Gastroesophageal sphincter (tissue), 4 donors: ENCODE measurements around the gene MAPK9. TPM values are rescaled to one million over a fixed set of nuclear protein-coding genes. Genes with fewer than 3 reads are reported as not detected.

ENCODE experiments used
- ATAC-seq: fragments of 150-250 bp; one replicate; pipeline ENCODE4 v1.9.1; 2016; ENCODE audit warnings: mild to moderate bottlenecking, moderate library complexity
- H3K27ac ChIP-seq, 4 donors: fragments of 200-600 bp; sonication (generic) in 3 of 4; 1 replicate in 3 of 4; 2 replicates in 1 of 4; pipeline ENCODE4 v1.5.1; 2016 to 2019
- H3K27me3 ChIP-seq: fragments of 200-600 bp; sonication (generic); one replicate; pipeline ENCODE4 v1.5.1; 2019
- H3K36me3 ChIP-seq, 2 donors: fragments of 200-600 bp; sonication (generic); one replicate each; pipeline ENCODE4 v1.5.1; 2019; ENCODE audit warnings: control low read depth in 1 of 2
- H3K4me1 ChIP-seq, 3 donors: fragments of 200-600 bp; sonication (generic); 1 replicate in 2 of 3; 2 replicates in 1 of 3; pipeline ENCODE4 v1.5.1; 2016 to 2019; ENCODE audit warnings: control low read depth in 2 of 3
- H3K4me3 ChIP-seq, 2 donors: fragments of 200-600 bp; sonication (generic); one replicate each; pipeline ENCODE4 v1.5.1; 2019; ENCODE audit warnings: mild to moderate bottlenecking in 1 of 2, moderate library complexity in 1 of 2
- H3K9me3 ChIP-seq, 3 donors: fragments of 200-600 bp; sonication (generic); one replicate each; pipeline ENCODE4 v1.5.1; 2017 to 2019; ENCODE audit warnings: control low read depth in 2 of 3
- CTCF ChIP-seq, 4 experiments: fragments of 200-600 bp in 2 of 4; fragments of 450-650 bp in 2 of 4; sonication (generic) in 1 of 4; IDR thresholded peaks; one replicate each; pipeline ENCODE4 v1.5.1; 2017 to 2019; ENCODE audit warnings: antibody characterized with exemption in 4 of 4, mild to moderate bottlenecking in 2 of 4, moderate library complexity in 2 of 4
- EP300 ChIP-seq: sonication (generic); formaldehyde crosslinking; IDR thresholded peaks from one replicate; pipeline ENCODE4 v1.6.1; 2017; ENCODE audit warnings: antibody characterized with exemption, mild to moderate bottlenecking
- POLR2A ChIP-seq, 2 donors: fragments of 450-650 bp; IDR thresholded peaks; one replicate each; pipeline ENCODE4 v1.6.1; 2017; ENCODE audit warnings: antibody characterized with exemption in 2 of 2, mild to moderate bottlenecking in 2 of 2, moderate library complexity in 1 of 2
- POLR2AphosphoS5 ChIP-seq: sonication (generic); formaldehyde crosslinking; IDR thresholded peaks from one replicate; pipeline ENCODE4 v1.6.1; 2017; ENCODE audit warnings: antibody characterized with exemption
- WGBS, 2 donors: methylation state at CpG; one replicate each; pipeline ENCODE4 v1.1.5; 2018; ENCODE audit warnings: low coverage in 1 of 2; 5-methylcytosine and 5-hydroxymethylcytosine counted together
- total RNA-seq, 4 donors: library from RNA; depleted of rRNA; stranded (reverse); fragments of >200 nt; gene quantifications; one replicate each; pipeline ENCODE4 v1.1.0, GENCODE V29; 2016

MAPK9 gene
- total RNA-seq, 4 donors from 2014 or later = 25.7 to 43.7 (median 35.7) TPM

GRCh38 chr5:180334176-180334575 lies 42.3 kb upstream of the MAPK9 start:
- Histone ChIP-seq H3K36me3 (peaks cover 0 to 65% of the 10 kb centered on the region in 2 donors), H3K27me3 (no peaks in the 10 kb centered on the region), H3K27ac (peak overlapping the region in 1 of 4 donors; percentile 44), H3K9me3 (no peaks in the 10 kb centered on the region), H3K4me3 (no peak overlapping the region), H3K4me1 (peaks cover 0 to 26% (median 0%) of the 10 kb centered on the region in 3 donors)
- 80 to 82% methylated on average over 1 to 3 of the region's 6 CpGs for WGBS, 2 donors
- ATAC-seq = no peak
- TF ChIP-seq POLR2AphosphoS5 (no peak), POLR2A (IDR thresholded peaks at IDR 0.05) (no peak), CTCF (IDR thresholded peaks at IDR 0.05) (no peak), EP300 (no peak)

GRCh38 chr5:180333661-180334060 lies 41.8 kb upstream of the MAPK9 start:
- no peak overlapping the region for H3K4me3 ChIP-seq
- H3K27me3 ChIP-seq = no peaks in the 10 kb centered on the region
- ATAC-seq = no peak
- TF ChIP-seq CTCF (IDR thresholded peaks at IDR 0.05) (no peak), EP300 (no peak), POLR2A (IDR thresholded peaks at IDR 0.05) (no peak), POLR2AphosphoS5 (no peak)
- H3K4me1 ChIP-seq = peaks cover 0 to 30% (median 0%) of the 10 kb centered on the region in 3 donors
- H3K27ac ChIP-seq = peak overlapping the region in 1 of 4 donors; percentile 44
- WGBS, 2 donors = 57 to 100% methylated on average over 1 to 2 of the region's 4 CpGs
- H3K9me3 ChIP-seq = no peaks in the 10 kb centered on the region
- peaks cover 0 to 66% of the 10 kb centered on the region in 2 donors for H3K36me3 ChIP-seq

- H3K9me3 ChIP-seq = no peaks in the 10 kb centered on the region
- peaks cover 0 to 34% (median 0%) of the 10 kb centered on the region in 3 donors for H3K4me1 ChIP-seq
- no peaks in the 10 kb centered on the region for H3K27me3 ChIP-seq
- WGBS, 2 donors = 89 to 96% methylated on average over 3 of the region's 3 CpGs
- no peak overlapping the region for H3K4me3 ChIP-seq
- peaks cover 0 to 66% of the 10 kb centered on the region in 2 donors for H3K36me3 ChIP-seq
- no peak for ATAC-seq
- H3K27ac ChIP-seq = peak overlapping the region in 1 of 4 donors; percentile 72
- no peak for TF ChIP-seq EP300
- TF ChIP-seq POLR2AphosphoS5 = no peak
- no peak for TF ChIP-seq POLR2A (IDR thresholded peaks at IDR 0.05)
- TF ChIP-seq CTCF (IDR thresholded peaks at IDR 0.05) = no peak
Observed at GRCh38 chr5:180332861-180333260, 41.0 kb upstream of the MAPK9 start.

GRCh38 chr5:180332051-180332517 lies 40.2 kb upstream of the MAPK9 start:
- H3K27me3 ChIP-seq = no peaks in the 10 kb centered on the region
- no peak for TF ChIP-seq EP300
- TF ChIP-seq POLR2A (IDR thresholded peaks at IDR 0.05) = no peak
- no peak for TF ChIP-seq CTCF (IDR thresholded peaks at IDR 0.05)
- no peak for TF ChIP-seq POLR2AphosphoS5
- peak overlapping the region in 3 of 4 donors; percentile 53 to 72 (median 62) for H3K27ac ChIP-seq
- ATAC-seq = no peak
- H3K4me3 ChIP-seq = no peak overlapping the region
- H3K9me3 ChIP-seq = no peaks in the 10 kb centered on the region
- H3K36me3 ChIP-seq = peaks cover 0 to 64% of the 10 kb centered on the region in 2 donors
- 50 to 60% methylated on average over 2 of the region's 13 CpGs for WGBS, 2 donors
- peaks cover 0 to 34% (median 0%) of the 10 kb centered on the region in 3 donors for H3K4me1 ChIP-seq

GRCh38 chr5:180331647-180331950 lies 39.7 kb upstream of the MAPK9 start:
- no peaks in the 10 kb centered on the region for H3K9me3 ChIP-seq
- no peaks in the 10 kb centered on the region for H3K27me3 ChIP-seq
- TF ChIP-seq POLR2AphosphoS5 (no peak), EP300 (no peak), CTCF (IDR thresholded peaks at IDR 0.05) (no peak), POLR2A (IDR thresholded peaks at IDR 0.05) (no peak)
- 20 to 60% methylated on average over 1 to 7 of the region's 7 CpGs for WGBS, 2 donors
- H3K4me1 ChIP-seq = peaks cover 0 to 34% (median 0%) of the 10 kb centered on the region in 3 donors
- peaks cover 0 to 61% of the 10 kb centered on the region in 2 donors for H3K36me3 ChIP-seq
- no peak for ATAC-seq
- no peak overlapping the region for H3K4me3 ChIP-seq
- peak overlapping the region in 3 of 4 donors; percentile 53 to 72 (median 62) for H3K27ac ChIP-seq
